ENCODE results near the gene TEKTIP1.
A peak's percentile ranks its signal among the peaks of the same experiment; 100 is the strongest.

DNA sequence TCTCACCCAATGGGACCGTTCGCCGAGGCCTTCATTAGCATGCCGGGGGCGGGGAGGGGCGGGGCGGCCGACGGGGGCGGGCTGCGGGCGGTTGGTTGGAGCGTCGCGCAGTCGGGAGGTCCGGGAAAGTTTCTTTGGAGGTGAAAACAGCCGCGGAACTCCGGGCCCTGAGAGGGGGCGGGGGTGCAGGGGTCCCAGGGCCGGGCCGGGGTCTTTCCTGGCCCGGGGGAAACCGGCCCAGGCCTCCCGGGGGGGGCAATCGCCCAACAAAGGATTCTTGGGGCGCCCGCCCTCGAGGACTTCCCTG lies 33.8 kb downstream of the TEKTIP1 start, which contains the start of gene HMG20B:
- TF ChIP-seq POLR2A (IDR thresholded peaks at IDR 0.05), result peak in 1 of 2 donors; percentile 14
- TF ChIP-seq, protein P1, sequence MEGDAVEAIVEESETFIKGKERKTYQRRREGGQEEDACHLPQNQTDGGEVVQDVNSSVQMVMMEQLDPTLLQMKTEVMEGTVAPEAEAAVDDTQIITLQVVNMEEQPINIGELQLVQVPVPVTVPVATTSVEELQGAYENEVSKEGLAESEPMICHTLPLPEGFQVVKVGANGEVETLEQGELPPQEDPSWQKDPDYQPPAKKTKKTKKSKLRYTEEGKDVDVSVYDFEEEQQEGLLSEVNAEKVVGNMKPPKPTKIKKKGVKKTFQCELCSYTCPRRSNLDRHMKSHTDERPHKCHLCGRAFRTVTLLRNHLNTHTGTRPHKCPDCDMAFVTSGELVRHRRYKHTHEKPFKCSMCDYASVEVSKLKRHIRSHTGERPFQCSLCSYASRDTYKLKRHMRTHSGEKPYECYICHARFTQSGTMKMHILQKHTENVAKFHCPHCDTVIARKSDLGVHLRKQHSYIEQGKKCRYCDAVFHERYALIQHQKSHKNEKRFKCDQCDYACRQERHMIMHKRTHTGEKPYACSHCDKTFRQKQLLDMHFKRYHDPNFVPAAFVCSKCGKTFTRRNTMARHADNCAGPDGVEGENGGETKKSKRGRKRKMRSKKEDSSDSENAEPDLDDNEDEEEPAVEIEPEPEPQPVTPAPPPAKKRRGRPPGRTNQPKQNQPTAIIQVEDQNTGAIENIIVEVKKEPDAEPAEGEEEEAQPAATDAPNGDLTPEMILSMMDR (IDR thresholded peaks at IDR 0.05), result no peak
- peak in 3 of 4 donors; percentile 17 to 71 (median 62) for TF ChIP-seq POLR2AphosphoS5 (IDR thresholded peaks at IDR 0.05)
